ENCODE measurements around the gene RAB18. TPM values are rescaled to one million over a fixed set of nuclear protein-coding genes. Genes with fewer than 3 reads are reported as not detected.
A peak's percentile ranks its signal among the peaks of the same experiment; 100 is the strongest.

The RAB18 gene
- total RNA-seq, 1 experiment from 2014 or later = 89.4 TPM

GRCh38 chr10:27547047-27547446 lies 42.9 kb downstream of the RAB18 start:
- no peaks in the 10 kb centered on the region for H4K20me1 ChIP-seq (ENCODE audit: control insufficient read depth, insufficient read depth, insufficient read length)
- H3K27ac ChIP-seq (ENCODE audit: insufficient read length, low read depth, low read length) = no peak overlapping the region
- H3K4me2 ChIP-seq (ENCODE audit: insufficient read depth, insufficient read length, low read length) = no peak overlapping the region
- no peak for TF ChIP-seq CTCF (conservative IDR thresholded peaks at IDR 0.05)
- no peak overlapping the region for H3T11ph ChIP-seq (ENCODE audit: low read length)
- no peaks in the 10 kb centered on the region for H3K79me1 ChIP-seq (ENCODE audit: insufficient read depth, low read depth, low read length, poor library complexity, severe bottlenecking)
- Mint-ChIP-seq H3K36me3 (ENCODE audit: insufficient read depth in 1 of 3, low read depth in 3 of 3) (peaks cover 0 to 12% (median 6%) of the 10 kb centered on the region in 3 experiments; a peak in 4 of 7 replicates), H3K9me3 (no peaks in the 10 kb centered on the region), H3K27me3 (ENCODE audit: low read depth) (no peaks in the 10 kb centered on the region), H3K27ac (peak overlapping the region in 1 of 3 experiments; percentile 92; a peak in 2 of 7 replicates), H3K4me3 (no peak overlapping the region), H3K4me1 (peaks cover 9% of the 10 kb centered on the region in 2 experiments)
- H3K9ac ChIP-seq (ENCODE audit: extremely low read depth, insufficient read length, low read length) = no peak overlapping the region
- no peak overlapping the region for H3K23ac ChIP-seq (ENCODE audit: insufficient read length, low read depth, low read length)
- no peaks in the 10 kb centered on the region for H3K79me2 ChIP-seq (ENCODE audit: insufficient read depth, low read length)
- H4K91ac ChIP-seq (ENCODE audit: insufficient read length, low read depth, low read length) = no peak overlapping the region
- no peak overlapping the region for H2AK5ac ChIP-seq (ENCODE audit: insufficient read length, low read length)
- no peaks in the 10 kb centered on the region for H3K9me3 ChIP-seq (ENCODE audit: control insufficient read depth, low read depth, low read length)
- no peak overlapping the region for H3K18ac ChIP-seq (ENCODE audit: insufficient read length, low read depth, low read length)
- H2AFZ ChIP-seq (ENCODE audit: low read length) = no peak overlapping the region
- DNase-seq = no peak
- no peak overlapping the region for H4K8ac ChIP-seq (replicated peaks; ENCODE audit: insufficient read length, low read depth, low read length)
- no peak overlapping the region for H2BK12ac ChIP-seq (ENCODE audit: insufficient read length, low read depth, low read length)
- no peaks in the 10 kb centered on the region for H3K23me2 ChIP-seq (ENCODE audit: insufficient read length, low read depth, low read length, poor library complexity, severe bottlenecking)
- H2BK20ac ChIP-seq (ENCODE audit: low read depth, low read length, poor library complexity, severe bottlenecking) = no peak overlapping the region
- H3K4ac ChIP-seq (ENCODE audit: low read depth, low read length) = no peak overlapping the region
- no peak overlapping the region for H4K5ac ChIP-seq (ENCODE audit: insufficient read length, low read depth, low read length)
- WGBS (ENCODE audit: extremely low coverage, insufficient read length, low lambda C conversion rate) = no CpG with 5 or more reads among the region's 2 CpGs
- no peaks in the 10 kb centered on the region for H3K4me1 ChIP-seq (ENCODE audit: insufficient read depth, low read length)
- H2BK120ac ChIP-seq (ENCODE audit: low read depth, low read length, poor library complexity, severe bottlenecking) = no peak overlapping the region
- no peaks in the 10 kb centered on the region for H3K27me3 ChIP-seq (ENCODE audit: insufficient read depth, low read length)
- H3K14ac ChIP-seq (ENCODE audit: insufficient read depth, low read length) = no peak overlapping the region
- H2BK5ac ChIP-seq (ENCODE audit: insufficient read length, low read length) = no peak overlapping the region
- no peak overlapping the region for H3K56ac ChIP-seq (ENCODE audit: insufficient read length, low read depth, low read length)
- H2BK15ac ChIP-seq (ENCODE audit: low read depth, low read length) = no peak overlapping the region
